Endothelial cell of umbilical vein (primary cell): Measurements from ENCODE around the gene NCOA7. TPM values are rescaled to one million over a fixed set of nuclear protein-coding genes. Genes with fewer than 3 reads are reported as not detected.

ENCODE experiments used
- BruUV-seq: library from RNA; stranded (reverse); fragments of 400-500 nt; replicated peaks from 2 replicates; lab custom pipeline; 2021; lab: Mats Ljungman, UMichigan
- CTCF ChIA-PET: fragments of 300-600, 350-600 bp; sonication (Branson Sonifier 250); formaldehyde crosslinking; loops from one replicate; lab custom pipeline; 2021; ENCODE audit warnings: antibody characterized with exemption, inconsistent platforms; lab: Charles Lee
- POLR2A ChIA-PET: fragments of 300-600, 350-600 bp; sonication (Branson Sonifier 250); formaldehyde crosslinking; loops from one replicate; lab custom pipeline; 2021; ENCODE audit warnings: antibody characterized with exemption, inconsistent platforms; lab: Charles Lee
- DNase-seq: peaks from one replicate; pipeline ENCODE4 v3.0.0-alpha.2; 2011; ENCODE audit warnings: low read depth, low spot score
- FAIRE-seq: peaks from 2 replicates; lab custom pipeline; 2011; peaks lifted over from hg19 to GRCh38; lab: Jason Lieb, UNC
- H2AFZ ChIP-seq: 2 replicates; pipeline ENCODE4 v1.6.0; 2012; ENCODE audit warnings: low read depth, low read length, control low read depth, inconsistent platforms
- H3K27ac ChIP-seq: 2 replicates; pipeline ENCODE4 v1.5.1; 2011; ENCODE audit warnings: low read depth, mild to moderate bottlenecking, control low read depth, low read length, moderate library complexity; ENCODE audit not compliant: insufficient read depth
- H3K27me3 ChIP-seq, 2 experiments: 2 replicates each; pipeline versions ENCODE4 v1.6.0 to v1.6.1; 2011; ENCODE audit warnings: low read length in 2 of 2, mixed read lengths in 1 of 2; ENCODE audit not compliant: control insufficient read depth in 2 of 2, insufficient read depth in 2 of 2
- H3K36me3 ChIP-seq, 2 experiments: 2 replicates in 1 of 2; 3 replicates in 1 of 2; pipeline ENCODE4 v1.5.1; 2011; ENCODE audit warnings: low read length in 2 of 2, mild to moderate bottlenecking in 1 of 2, moderate library complexity in 1 of 2; ENCODE audit not compliant: control insufficient read depth in 2 of 2, insufficient read depth in 2 of 2; ENCODE audit errors: extremely low read depth in 1 of 2
- H3K4me1 ChIP-seq: 3 replicates; pipeline ENCODE4 v1.5.1; 2011; ENCODE audit warnings: mild to moderate bottlenecking, low read length; ENCODE audit not compliant: control insufficient read depth, insufficient read depth; ENCODE audit errors: extremely low read depth
- H3K4me2 ChIP-seq: 2 replicates; pipeline ENCODE4 v1.6.1; 2011; ENCODE audit warnings: low read length, control low read depth, mixed read lengths; ENCODE audit not compliant: insufficient read depth
- H3K4me3 ChIP-seq, 3 experiments: fragments of 200-600 bp in 1 of 3; sonication (generic), shearing (Covaris generic) in 1 of 3; replicated peaks in 1 of 3; 2 replicates each; pipeline ENCODE4 v1.5.1; 2011 to 2016; ENCODE audit warnings: control low read depth in 3 of 3, low read length in 3 of 3, mild to moderate bottlenecking in 2 of 3, inconsistent platforms in 1 of 3, low read depth in 1 of 3, moderate library complexity in 1 of 3; ENCODE audit not compliant: insufficient read depth in 1 of 3
- H3K79me2 ChIP-seq: 2 replicates; pipeline ENCODE4 v1.6.0; 2012; ENCODE audit warnings: low read length, inconsistent platforms; ENCODE audit not compliant: control insufficient read depth, insufficient read depth
- H3K9ac ChIP-seq: replicated peaks from 2 replicates; pipeline ENCODE3; 2011; ENCODE audit warnings: low read length, control low read depth; ENCODE audit not compliant: insufficient read depth; ENCODE audit errors: extremely low read depth
- H3K9me1 ChIP-seq: replicated peaks from 3 replicates; pipeline ENCODE4 v1.6.0; 2011; ENCODE audit warnings: mild to moderate bottlenecking, low read length; ENCODE audit not compliant: control insufficient read depth, insufficient read depth; ENCODE audit errors: extremely low read depth
- H3K9me3 ChIP-seq: replicated peaks from 2 replicates; pipeline ENCODE4 v1.5.1; 2012; ENCODE audit warnings: low read length, inconsistent platforms; ENCODE audit not compliant: control insufficient read depth, insufficient read depth
- H4K20me1 ChIP-seq: replicated peaks from 2 replicates; pipeline ENCODE3; 2011; ENCODE audit warnings: mild to moderate bottlenecking, low read length; ENCODE audit not compliant: control insufficient read depth, insufficient read depth; ENCODE audit errors: extremely low read depth
- CTCF ChIP-seq, 2 donors: IDR thresholded peaks; 1 replicate in 1 of 2; 2 replicates in 1 of 2; pipeline ENCODE4 v1.5.1; 2011; ENCODE audit warnings: low read length in 2 of 2, mild to moderate bottlenecking in 2 of 2, moderate library complexity in 2 of 2, control low read depth in 1 of 2, inconsistent platforms in 1 of 2, low read depth in 1 of 2; ENCODE audit not compliant: insufficient read depth in 1 of 2; ENCODE audit errors: extremely low read depth in 1 of 2
- EZH2 ChIP-seq: IDR thresholded peaks from 2 replicates; pipeline ENCODE4 v1.6.1; 2012; ENCODE audit warnings: borderline replicate concordance, low read depth, mild to moderate bottlenecking, moderate library complexity, low read length, inconsistent platforms; ENCODE audit not compliant: severe bottlenecking
- FOS ChIP-seq: IDR thresholded peaks from 2 replicates; pipeline ENCODE4 v1.6.1; 2011; ENCODE audit warnings: mild to moderate bottlenecking, low read length, moderate library complexity, borderline replicate concordance; ENCODE audit not compliant: insufficient read depth
- GATA2 ChIP-seq: IDR thresholded peaks from 2 replicates; pipeline ENCODE4 v1.7.0; 2011; ENCODE audit warnings: low read depth, mild to moderate bottlenecking, moderate library complexity, mixed read lengths, low read length; ENCODE audit not compliant: insufficient read length, insufficient read depth
- JUN ChIP-seq: IDR thresholded peaks from 2 replicates; pipeline ENCODE4 v1.6.1; 2011; ENCODE audit warnings: borderline replicate concordance, low read depth; ENCODE audit not compliant: insufficient read length, insufficient read depth
- MAX ChIP-seq: IDR thresholded peaks from 2 replicates; pipeline ENCODE4 v1.6.1; 2011; ENCODE audit not compliant: insufficient read depth, insufficient read length
- MYC ChIP-seq: IDR thresholded peaks from one replicate; pipeline ENCODE4 v1.6.1; 2011; ENCODE audit warnings: mild to moderate bottlenecking, low read depth, low read length
- POLR2A ChIP-seq: IDR thresholded peaks from 2 replicates; pipeline ENCODE4 v1.6.1; 2012; ENCODE audit warnings: low read depth, mild to moderate bottlenecking, control low read depth, low read length
- POLR2AphosphoS5 ChIP-seq: IDR thresholded peaks from 2 replicates; pipeline ENCODE4 v1.6.1; 2012; ENCODE audit warnings: low read depth, mild to moderate bottlenecking, control low read depth, low read length, moderate library complexity; ENCODE audit not compliant: insufficient read depth
- dilution Hi-C: fragments of 300-500 bp; cut with MboI; formaldehyde crosslinking; loops from one replicate; pipeline ENCODE4 v1.15.0; 2019; ENCODE audit warnings: low sequenced_read_pairs; ENCODE audit not compliant: extremely low pct_ligation_motif_present
- intact Hi-C: fragments of 100-400 bp; cut with micrococcal nuclease; formaldehyde crosslinking; loops from one replicate; pipeline ENCODE4 v1.10.0; 2022
- polyA plus RNA-seq, 4 experiments: library from polyadenylated mRNA; depleted of rRNA in 3 of 4; stranded (reverse) in 3 of 4; unstranded in 1 of 4; fragments of >200 nt; gene quantifications; 2 replicates each; pipeline versions ENCODE4 v1.2.1 to v1.2.3, GENCODE V29; 2011 to 2012; ENCODE audit warnings: missing spikeins in 1 of 4
- total RNA-seq: library from RNA; stranded (reverse); gene quantifications from 2 replicates; pipeline ENCODE4 v1.2.3, GENCODE V29; 2021

Gene NCOA7
- total and polyA plus RNA-seq, 2 donors (not counting 3 experiments of a cell fraction or from before 2014, with no cell fraction given) = 27.7 to 71.2 TPM

- Histone ChIP-seq H3K4me1 (peaks cover 28% of the 10 kb centered on the region), H3K4me2 (peak overlapping the region; percentile 17), H3K36me3 (no peaks in the 10 kb centered on the region), H3K9me1 (no peaks in the 10 kb centered on the region), H3K27ac (no peak overlapping the region), H3K79me2 (peaks cover 16% of the 10 kb centered on the region), H3K27me3 (no peaks in the 10 kb centered on the region), H3K9ac (peak overlapping the region; percentile 21), H2AFZ (no peak overlapping the region), H3K4me3 (no peak overlapping the region), H4K20me1 (peaks cover 2% of the 10 kb centered on the region), H3K9me3 (no peaks in the 10 kb centered on the region)
- DNase-seq (peak; percentile 50), FAIRE-seq (peak; percentile 55)
- POLR2A ChIA-PET = interaction anchor here (1.0 kb wide), 1 partner anchor 43 kb away, joined by 3 read pairs; no protein-coding TSS in a partner anchor
- no TSS peak for BruUV-seq
- intact Hi-C loops (no loop called here), dilution Hi-C loops (no loop called here)
- TF ChIP-seq EZH2 (no peak), FOS (no peak), JUN (no peak), CTCF (IDR thresholded peaks at IDR 0.05; ENCODE audit: extremely low read depth in 1 of 2, insufficient read depth in 1 of 2, low read depth in 1 of 2, low read length in 2 of 2) (no peak), MAX (no peak), POLR2AphosphoS5 (no peak), MYC (no peak), GATA2 (no peak), POLR2A (no peak)
- CTCF ChIA-PET = interaction anchor here (1.0 to 4.8 kb wide), 7 partner anchors 9 to 72 kb away, joined by 3 to 40 read pairs (median 5); partner anchors contain the start of gene NCOA7
Observed at GRCh38 chr6:125834348-125834747, 43.6 kb downstream of the NCOA7 start.
